H1 (cell line): ENCODE data around the gene CREB3L4. TPM values are rescaled to one million over a fixed set of nuclear protein-coding genes. Genes with fewer than 3 reads are reported as not detected.

Experiments used
- ASH2L ChIP-seq: fragments of 200-600, 300-600 bp; sonication (generic); IDR thresholded peaks from one replicate; pipeline ENCODE4 v1.7.1; 2017; ENCODE audit warnings: low read length
- CHD2 ChIP-seq: IDR thresholded peaks from 2 replicates; pipeline ENCODE4 v1.6.1; 2012; ENCODE audit warnings: low read length, improper control_type of control experiment
- CREB1 ChIP-seq: IDR thresholded peaks from 2 replicates; pipeline ENCODE4 v1.6.1; 2012; ENCODE audit warnings: inconsistent platforms
- EP300 ChIP-seq, 2 experiments: IDR thresholded peaks; 1 replicate in 1 of 2; 2 replicates in 1 of 2; pipeline ENCODE4 v1.6.1; 2011 to 2012; ENCODE audit warnings: low read depth in 2 of 2, low read length in 2 of 2, mild to moderate bottlenecking in 2 of 2, borderline replicate concordance in 1 of 2, inconsistent platforms in 1 of 2, moderate library complexity in 1 of 2
- KDM1A ChIP-seq: fragments of 200-600, 300-600 bp; sonication (generic); IDR thresholded peaks from 2 replicates; pipeline ENCODE4 v1.7.1; 2016; ENCODE audit warnings: mild to moderate bottlenecking, low read length, borderline replicate concordance
- RNF2 ChIP-seq: fragments of 200-900, 300-1000 bp; sonication (generic); IDR thresholded peaks from 2 replicates; pipeline ENCODE4 v1.7.1; 2016; ENCODE audit warnings: borderline replicate concordance, low read depth, mild to moderate bottlenecking, antibody characterized with exemption, low read length; ENCODE audit not compliant: poor library complexity, severe bottlenecking; ENCODE audit errors: missing control alignments
- SIRT6 ChIP-seq: IDR thresholded peaks from one replicate; pipeline ENCODE4 v1.7.1; 2012; ENCODE audit warnings: low read length, inconsistent platforms
- TCF12 ChIP-seq: IDR thresholded peaks from 2 replicates; pipeline ENCODE4 v1.6.1; 2011; ENCODE audit warnings: low read depth, mild to moderate bottlenecking, low read length
- polyA plus RNA-seq, 7 experiments: library from polyadenylated mRNA; depleted of rRNA in 3 of 7; stranded (reverse) in 5 of 7; unstranded in 2 of 7; fragments of >200 nt in 5 of 7; fragments of 200-250 nt in 2 of 7; gene quantifications; 1 replicate in 5 of 7; 2 replicates in 1 of 7; 4 replicates in 1 of 7; pipeline versions ENCODE4 v1.2.1 to v1.2.3, GENCODE V29; 2011 to 2013; ENCODE audit warnings: missing spikeins in 2 of 7, mixed read lengths in 2 of 7
- total RNA-seq: library from RNA; stranded (reverse); fragmentation: NEBNext Ultra II Directional; extraction: Animal tissue kit (Norgen Biotek cat#: 25700); gene quantifications from 2 replicates; pipeline ENCODE4 v1.2.1, GENCODE V29; 2021

The CREB3L4 gene
- total and polyA plus RNA-seq, 2 of the 8 experiments (the other 6 are each of a cell fraction or from before 2014, with no cell fraction given), result 34.4 to 54.0 TPM

DNA sequence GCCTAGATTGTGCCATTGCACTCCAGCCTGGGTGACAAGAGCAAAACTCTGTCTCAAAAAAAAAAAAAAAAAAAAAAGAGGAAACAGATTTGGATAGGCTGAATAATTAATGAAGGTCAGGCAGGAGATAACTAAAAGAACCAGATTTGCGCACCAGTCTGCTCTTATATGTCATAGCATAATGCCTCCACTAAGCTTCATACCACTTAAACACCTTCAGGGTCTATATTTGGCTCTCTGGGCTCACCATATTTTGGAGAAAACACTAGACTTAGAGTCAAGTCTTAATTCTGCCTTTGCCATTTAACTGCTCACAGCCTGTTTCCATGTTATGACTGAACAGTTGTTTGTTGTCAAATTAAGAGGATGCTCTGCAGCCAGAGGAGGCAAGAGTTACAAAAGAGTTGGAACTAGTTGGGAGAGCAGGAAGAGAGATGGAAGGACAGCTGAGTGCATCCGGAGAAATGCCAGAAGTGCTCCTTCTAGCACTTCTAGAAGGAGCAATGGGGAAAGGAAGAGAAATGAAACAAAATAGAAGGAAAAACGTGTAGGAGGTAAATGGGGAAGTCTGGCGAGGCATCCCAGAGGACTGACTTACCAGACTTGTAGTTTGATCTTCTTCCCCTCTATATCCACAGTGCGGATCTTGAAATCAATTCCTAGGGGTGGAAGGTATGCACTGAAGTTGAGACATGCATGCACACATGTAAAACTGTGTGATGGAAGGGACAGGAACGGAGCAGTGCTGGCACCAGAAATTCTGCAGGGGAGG lies 16.6 kb downstream of the CREB3L4 start (continued):
- TF ChIP-seq ASH2L, result no peak
- no peak for TF ChIP-seq SIRT6
- no peak for TF ChIP-seq CHD2
- TF ChIP-seq RNF2, result no peak
- no peak for TF ChIP-seq CREB1
- no peak for TF ChIP-seq KDM1A
- no peak for TF ChIP-seq EP300 (IDR thresholded peaks at IDR 0.05; ENCODE audit: borderline replicate concordance in 1 of 2, low read depth in 2 of 2, low read length in 2 of 2)
- no peak for TF ChIP-seq TCF12
